B cell (primary cell): ENCODE measurements around the gene WSB2. TPM values are rescaled to one million over a fixed set of nuclear protein-coding genes. Genes with fewer than 3 reads are reported as not detected.

Experiments
- ATAC-seq: fragments of 200-7000 bp; cut with Tn5 transposase; one replicate; pipeline ENCODE4 v1.10.0; 2021; ENCODE audit warnings: low read depth, mild to moderate bottlenecking, moderate number of reproducible peaks, moderate library complexity
- CTCF ChIA-PET: fragments of 350-600 bp; sonication (Branson Sonifier 250); formaldehyde crosslinking; loops from one replicate; lab custom pipeline; 2021; ENCODE audit warnings: antibody characterized with exemption, inconsistent platforms; lab: Charles Lee
- POLR2A ChIA-PET: fragments of 350-600 bp; sonication (Branson Sonifier 250); formaldehyde crosslinking; loops from one replicate; lab custom pipeline; 2021; ENCODE audit warnings: antibody characterized with exemption; lab: Charles Lee
- DNase-seq: peaks from one replicate; pipeline ENCODE4 v3.0.0; 2013
- H2AFZ ChIP-seq: 2 replicates; pipeline ENCODE4 v1.6.1; 2012; ENCODE audit warnings: mild to moderate bottlenecking, low read depth, low read length; ENCODE audit not compliant: insufficient read depth, poor library complexity, severe bottlenecking
- H3K27ac ChIP-seq, 2 donors: 1 replicate in 1 of 2; 2 replicates in 1 of 2; pipeline ENCODE4 v1.5.1; 2012 to 2013; ENCODE audit warnings: low read length in 2 of 2, mild to moderate bottlenecking in 2 of 2, moderate library complexity in 1 of 2
- H3K27me3 ChIP-seq, 4 experiments: fragments of 200-600 bp in 1 of 4; sonication (generic) in 1 of 4; replicated peaks in 1 of 4; 1 replicate in 2 of 4; 2 replicates in 2 of 4; pipeline versions ENCODE4 v1.6.1 to v1.7.0; 2013 to 2016; ENCODE audit warnings: low read length in 3 of 4, mild to moderate bottlenecking in 2 of 4, mixed read lengths in 1 of 4, moderate library complexity in 1 of 4; ENCODE audit not compliant: insufficient read depth in 4 of 4, control insufficient read depth in 3 of 4; ENCODE audit errors: control extremely low read depth in 1 of 4
- H3K36me3 ChIP-seq, 2 experiments: replicated peaks in 1 of 2; 1 replicate in 1 of 2; 2 replicates in 1 of 2; pipeline versions ENCODE4 v1.6.1 to v1.7.1; 2013; ENCODE audit warnings: low read length in 1 of 2; ENCODE audit not compliant: insufficient read depth in 2 of 2, control insufficient read depth in 1 of 2; ENCODE audit errors: control extremely low read depth in 1 of 2, extremely low read depth in 1 of 2
- H3K4me1 ChIP-seq, 2 donors: fragments of 200-600 bp in 1 of 2; sonication (generic) in 1 of 2; 1 replicate in 1 of 2; 2 replicates in 1 of 2; pipeline versions ENCODE4 v1.5.1 to v1.6.1; 2013 to 2017; ENCODE audit warnings: low read length in 2 of 2; ENCODE audit not compliant: control insufficient read depth in 2 of 2, insufficient read depth in 2 of 2
- H3K4me2 ChIP-seq: replicated peaks from 2 replicates; pipeline ENCODE3; 2012; ENCODE audit warnings: mild to moderate bottlenecking, low read depth, low read length; ENCODE audit not compliant: poor library complexity, severe bottlenecking
- H3K4me3 ChIP-seq, 5 experiments: fragments of 200-600 bp in 1 of 5; sonication (generic) in 1 of 5; 1 replicate in 3 of 5; 2 replicates in 2 of 5; pipeline versions ENCODE4 v1.5.1 to v1.7.0; 2011 to 2016; ENCODE audit warnings: low read length in 4 of 5, mild to moderate bottlenecking in 4 of 5, low read depth in 2 of 5, control low read depth in 1 of 5, moderate library complexity in 1 of 5; ENCODE audit not compliant: insufficient read depth in 1 of 5; ENCODE audit errors: control extremely low read depth in 1 of 5, extremely low read depth in 1 of 5
- H3K79me2 ChIP-seq: fragments of 200-600 bp; sonication (generic); one replicate; pipeline ENCODE4 v1.6.0; 2016; ENCODE audit warnings: low read length; ENCODE audit not compliant: control insufficient read depth, insufficient read depth
- H3K9ac ChIP-seq: fragments of 200-600 bp; sonication (generic); 2 replicates; pipeline ENCODE4 v1.6.1; 2017; ENCODE audit warnings: mild to moderate bottlenecking, low read length, moderate library complexity
- H3K9me3 ChIP-seq, 3 donors: one replicate each; pipeline versions ENCODE4 v1.6.1 to v1.7.1; 2013; ENCODE audit warnings: low read length in 2 of 3; ENCODE audit not compliant: control insufficient read depth in 2 of 3, insufficient read depth in 1 of 3; ENCODE audit errors: control extremely low read depth in 1 of 3
- H4K20me1 ChIP-seq: 2 replicates; pipeline ENCODE4 v1.6.0; 2012; ENCODE audit warnings: mild to moderate bottlenecking, low read length; ENCODE audit not compliant: insufficient read depth, control insufficient read depth, poor library complexity, severe bottlenecking
- H3K27ac Mint-ChIP-seq: one replicate; pipeline ENCODE4 v1.8.0; 2021; ENCODE audit warnings: mixed read lengths
- H3K27me3 Mint-ChIP-seq: one replicate; pipeline ENCODE4 v1.8.0; 2021; ENCODE audit warnings: mixed read lengths
- H3K4me1 Mint-ChIP-seq: one replicate; pipeline ENCODE4 v1.8.0; 2021; ENCODE audit warnings: mixed read lengths
- H3K4me3 Mint-ChIP-seq: one replicate; pipeline ENCODE4 v1.8.0; 2021; ENCODE audit warnings: mixed read lengths
- H3K9me3 Mint-ChIP-seq: one replicate; pipeline ENCODE4 v1.8.0; 2022; ENCODE audit warnings: mixed read lengths; ENCODE audit not compliant: insufficient read depth
- CTCF ChIP-seq: fragments of 200-600 bp; IDR thresholded peaks from one replicate; pipeline ENCODE4 v1.8.0; 2022; ENCODE audit warnings: antibody characterized with exemption, mild to moderate bottlenecking
- EZH2 ChIP-seq: IDR thresholded peaks from 2 replicates; pipeline ENCODE4 v1.6.1; 2012; ENCODE audit warnings: borderline replicate concordance, low read depth, mild to moderate bottlenecking, moderate library complexity, low read length; ENCODE audit not compliant: insufficient read depth, poor library complexity, severe bottlenecking
- WGBS: methylation state at CpG from one replicate; pipeline ENCODE4 v1.1.5; 2013; ENCODE audit warnings: missing lambda C conversion rate; ENCODE audit not compliant: insufficient coverage; 5-methylcytosine and 5-hydroxymethylcytosine counted together
- intact Hi-C: fragments of 100-400 bp; cut with micrococcal nuclease; formaldehyde crosslinking; loops from one replicate; pipeline ENCODE4 v1.10.0; 2022
- polyA plus RNA-seq: library from polyadenylated mRNA; depleted of rRNA; stranded (reverse); fragments of >200 nt; gene quantifications from 2 replicates; pipeline ENCODE4 v1.2.3, GENCODE V29; 2012
- total RNA-seq, 2 donors: library from RNA; stranded (reverse); fragments of 120-200 nt in 1 of 2; gene quantifications; 1 replicate in 1 of 2; 2 replicates in 1 of 2; pipeline versions ENCODE4 v1.2.3 to v1.2.4, GENCODE V29; 2013 to 2022

WSB2 gene
- total and polyA plus RNA-seq, 2 donors (not counting 1 experiment from before 2014, with no cell fraction given), result 12.3 to 21.4 TPM

GRCh38 chr12:118055144-118055557 lies 5.8 kb downstream of the WSB2 start:
- no peak overlapping the region for H3K4me3 Mint-ChIP-seq
- peak; percentile 92 for ATAC-seq
- peaks cover 7% of the 10 kb centered on the region for H4K20me1 ChIP-seq
- ChIA-PET POLR2A (no interaction called here), CTCF (interaction anchor here (0.7 to 3.1 kb wide), 6 partner anchors 9 to 213 kb away, joined by 3 to 25 read pairs (median 3); no protein-coding TSS in a partner anchor)
- H3K27ac ChIP-seq, result no peak overlapping the region
- WGBS, result no CpG with 5 or more reads among the region's 2 CpGs
- peaks cover 0 to 4% (median 0%) of the 10 kb centered on the region in 3 donors for H3K9me3 ChIP-seq
- H3K4me1 ChIP-seq, result peaks cover 5 to 6% of the 10 kb centered on the region in 2 donors
- H3K9ac ChIP-seq, result no peak overlapping the region
- H3K4me3 ChIP-seq, result no peak overlapping the region
- H3K36me3 ChIP-seq, result peaks cover 2 to 3% of the 10 kb centered on the region in 2 experiments
- no peaks in the 10 kb centered on the region for H3K79me2 ChIP-seq
- no peaks in the 10 kb centered on the region for H3K27me3 Mint-ChIP-seq
- H3K9me3 Mint-ChIP-seq, result no peaks in the 10 kb centered on the region
- no peak overlapping the region for H2AFZ ChIP-seq
- peak overlapping the region; percentile 62 for H3K27ac Mint-ChIP-seq
- no peak for TF ChIP-seq EZH2
- peak; percentile 74 for TF ChIP-seq CTCF
- H3K4me1 Mint-ChIP-seq, result peaks cover 20% of the 10 kb centered on the region
- intact Hi-C loops, result no loop called here
- DNase-seq, result peak; percentile 75
- H3K4me2 ChIP-seq, result no peak overlapping the region
- no peaks in the 10 kb centered on the region for H3K27me3 ChIP-seq

DNA sequence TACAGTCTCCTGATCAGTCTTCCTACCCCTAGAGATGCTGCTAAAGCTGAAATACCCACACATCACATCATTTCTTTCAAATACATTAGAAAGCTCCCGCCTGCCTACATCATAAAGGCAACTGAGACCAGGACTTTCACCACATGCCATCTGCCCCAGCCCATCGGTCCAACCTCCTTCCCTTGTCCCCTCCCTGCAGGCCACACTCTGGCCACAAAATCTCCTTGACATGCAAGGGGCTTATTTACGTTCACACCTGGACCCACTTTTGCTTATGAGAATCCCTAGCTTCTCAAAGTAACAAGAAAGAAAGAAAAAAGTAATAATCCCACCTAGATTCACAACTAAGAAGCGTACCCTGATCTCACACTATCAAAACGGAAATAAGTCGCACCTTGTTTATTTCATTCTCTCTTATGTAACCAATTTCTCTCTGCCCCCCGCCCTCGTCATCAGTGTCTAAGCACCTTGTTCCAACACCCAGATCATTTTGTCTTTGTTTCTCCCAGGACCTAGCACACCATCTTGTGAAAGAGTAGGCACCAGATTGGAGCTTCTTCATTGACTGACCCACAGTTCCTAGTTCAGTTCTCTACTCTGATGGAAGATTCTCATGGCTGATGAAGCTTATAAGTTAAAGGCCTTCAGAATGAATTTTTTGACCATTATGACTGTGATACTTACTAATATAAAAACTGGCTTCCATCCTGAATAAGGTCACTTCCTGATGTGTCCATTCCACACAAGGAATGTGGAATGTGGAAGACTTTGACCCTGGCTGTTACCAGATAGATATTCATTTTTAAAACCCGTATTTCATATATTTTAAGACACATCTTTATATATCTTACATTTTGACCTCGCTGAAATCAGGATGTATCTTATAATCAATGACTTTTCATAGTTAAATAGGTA lies 7.7 kb downstream of the WSB2 start:
- H3K27ac Mint-ChIP-seq, result no peak overlapping the region
- H3K9me3 Mint-ChIP-seq, result no peaks in the 10 kb centered on the region
- no peak overlapping the region for H3K4me3 Mint-ChIP-seq
- H3K9me3 ChIP-seq, result peaks cover 0 to 4% (median 0%) of the 10 kb centered on the region in 3 donors
- H3K27me3 Mint-ChIP-seq, result no peaks in the 10 kb centered on the region
- WGBS, result 94% methylated on average over 7 of the region's 10 CpGs
- ATAC-seq, result no peak
- H3K36me3 ChIP-seq, result peaks cover 2 to 3% of the 10 kb centered on the region in 2 experiments
- ChIA-PET POLR2A (no interaction called here), CTCF (interaction anchor here (1.0 to 1.5 kb wide), 2 partner anchors 8 to 11 kb away, joined by 3 to 7 read pairs; partner anchors contain the start of gene WSB2)
- H3K4me3 ChIP-seq, result no peak overlapping the region
- peaks cover 7% of the 10 kb centered on the region for H4K20me1 ChIP-seq
- H3K4me1 Mint-ChIP-seq, result peaks cover 10% of the 10 kb centered on the region
- no peak for TF ChIP-seq CTCF
- TF ChIP-seq EZH2, result no peak
- DNase-seq, result no peak
- H3K27ac ChIP-seq, result no peak overlapping the region
- no peak overlapping the region for H3K4me2 ChIP-seq
- H3K27me3 ChIP-seq, result no peaks in the 10 kb centered on the region
- intact Hi-C loops, result no loop called here
- no peaks in the 10 kb centered on the region for H3K79me2 ChIP-seq
- no peak overlapping the region for H3K9ac ChIP-seq
- H2AFZ ChIP-seq, result no peak overlapping the region
- H3K4me1 ChIP-seq, result no peaks in the 10 kb centered on the region
